NCI-H1105 treated with DMSO at 0.1 percent for 48 hours (cell line): Measurements from ENCODE around the gene TRIP10.
"Not testable (repeated sequence)": the region's sequence is repeated elsewhere in the genome, so short reads cannot be mapped to it uniquely, and the experiment has no call there.

Experiments
- DNase-seq: peaks from one replicate; lab custom pipeline; 2025; lab: John Stamatoyannopoulos, UW

Gene TRIP10

DNA sequence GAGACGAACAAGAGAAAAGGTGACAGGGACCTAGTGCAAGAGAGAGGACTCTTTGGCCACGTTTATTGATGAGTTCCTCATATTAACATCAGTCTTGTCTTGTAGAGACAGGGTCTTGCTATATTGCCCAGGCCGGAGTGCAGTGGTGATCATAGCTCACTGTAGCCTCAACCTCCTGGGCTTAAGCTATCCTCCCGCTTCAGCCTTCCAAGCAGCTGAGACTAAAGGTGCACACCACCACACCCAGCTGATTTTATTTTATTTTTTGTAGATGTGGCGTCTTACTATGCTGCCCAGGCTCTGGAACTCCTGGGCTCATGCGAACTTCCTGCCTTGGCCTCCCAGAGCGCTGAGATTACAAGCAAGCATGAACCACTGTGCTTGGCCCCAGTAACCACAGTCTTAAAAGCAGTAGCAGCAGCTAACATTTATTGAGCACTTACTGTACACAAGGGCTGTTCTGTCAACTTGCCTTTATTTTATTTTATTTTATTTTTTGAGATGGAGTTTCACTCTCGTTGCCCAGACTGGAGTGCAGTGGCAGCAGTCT is 28.8 kb downstream of the TRIP10 start:
- DNase-seq, result no peak

DNA sequence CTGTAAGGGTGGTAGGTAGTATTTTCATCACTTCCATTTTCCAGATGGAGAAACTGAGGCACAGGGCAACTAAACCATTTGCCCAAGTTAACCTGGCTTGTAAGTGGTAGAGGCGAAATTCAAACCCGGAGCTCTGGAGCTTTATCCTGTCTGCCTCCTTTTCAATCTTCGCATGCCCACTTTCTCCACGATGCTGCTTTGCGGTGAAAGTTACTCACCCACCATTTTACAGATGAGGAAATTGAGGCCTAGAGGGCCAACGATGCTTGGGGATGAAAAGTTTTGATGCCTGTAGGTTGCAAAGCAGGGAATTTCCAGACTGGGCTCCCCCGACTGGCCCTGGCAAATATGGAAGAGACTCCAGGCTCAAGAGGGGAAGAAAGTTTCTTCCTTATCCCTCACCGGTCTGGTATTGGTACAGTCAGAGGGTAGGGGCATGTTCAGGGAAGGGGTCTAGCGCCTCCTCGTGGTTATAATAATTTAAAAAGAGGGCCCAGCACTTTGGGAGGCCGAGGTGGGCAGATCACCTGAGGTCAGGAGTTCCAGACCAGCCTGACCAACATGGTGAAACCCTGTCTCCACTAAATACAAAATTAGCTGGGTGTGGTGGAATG is 29.6 kb downstream of the TRIP10 start:
- DNase-seq, result no peak

DNA sequence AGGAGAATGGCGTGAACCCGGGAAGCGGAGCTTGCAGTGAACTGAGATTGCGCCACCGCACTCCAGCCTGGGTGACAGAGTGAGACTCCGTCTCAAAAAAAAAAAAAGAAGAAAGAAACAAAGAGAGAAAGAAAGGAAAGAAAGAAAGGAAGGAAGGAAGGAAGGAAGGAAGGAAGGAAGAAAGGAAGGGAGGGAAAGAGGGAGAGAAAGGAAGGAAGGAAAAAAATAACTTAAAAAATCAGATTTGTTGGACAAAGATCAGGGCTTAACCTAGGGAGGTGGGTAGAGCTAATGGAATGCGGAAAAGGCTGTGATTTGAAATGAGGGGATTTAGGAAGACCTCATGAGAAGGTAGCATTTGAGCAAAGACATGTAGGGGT is 32.2 kb downstream of the TRIP10 start:
- DNase-seq, result not testable (repeated sequence)

DNA sequence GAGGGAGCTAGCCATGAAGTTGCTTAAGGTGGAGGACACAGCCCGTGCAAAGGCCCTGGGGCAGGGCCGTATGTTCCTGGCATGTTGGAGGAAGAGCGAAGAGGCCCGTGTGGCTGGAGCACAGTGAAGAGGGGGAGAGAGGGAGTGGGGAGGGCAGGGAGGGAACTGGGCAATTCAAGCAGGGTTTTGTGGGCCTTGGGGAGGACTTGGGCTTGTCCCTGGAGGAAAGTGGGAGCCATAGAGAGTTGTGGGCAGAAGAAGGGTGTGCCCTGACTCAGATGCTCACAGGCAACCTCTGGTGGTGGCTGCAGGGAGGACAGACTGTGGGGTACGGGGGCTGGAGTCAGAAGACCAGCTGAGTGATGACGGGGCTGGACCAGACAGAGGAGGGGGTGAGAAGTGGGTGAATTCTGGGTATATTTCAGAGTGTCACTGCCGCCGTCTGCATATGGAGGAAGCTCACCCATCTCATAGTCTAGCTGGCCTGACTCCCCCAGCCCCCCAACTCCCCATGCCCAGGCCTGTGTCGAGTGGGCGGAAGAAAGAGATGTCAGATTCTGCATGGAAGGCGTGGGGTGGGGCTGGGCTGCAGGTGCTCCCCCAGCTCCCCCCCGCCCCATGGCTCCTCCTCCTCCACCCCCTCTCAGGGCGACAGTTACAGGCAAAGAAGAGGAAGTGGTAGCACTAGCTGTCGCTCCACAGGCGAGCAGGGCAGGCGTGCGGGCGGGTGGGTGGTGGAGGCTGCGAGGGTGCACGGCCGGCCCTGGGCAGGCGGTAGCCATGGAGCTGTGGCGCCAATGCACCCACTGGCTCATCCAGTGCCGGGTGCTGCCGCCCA is 32.8 kb downstream of the TRIP10 start, which contains the start of gene VAV1:
VAV1 (plus strand) TSS at position 681 of the 838 bp plus-strand sequence; CDS start at position 781, 100 bp downstream.
- DNase-seq, result no peak

DNA sequence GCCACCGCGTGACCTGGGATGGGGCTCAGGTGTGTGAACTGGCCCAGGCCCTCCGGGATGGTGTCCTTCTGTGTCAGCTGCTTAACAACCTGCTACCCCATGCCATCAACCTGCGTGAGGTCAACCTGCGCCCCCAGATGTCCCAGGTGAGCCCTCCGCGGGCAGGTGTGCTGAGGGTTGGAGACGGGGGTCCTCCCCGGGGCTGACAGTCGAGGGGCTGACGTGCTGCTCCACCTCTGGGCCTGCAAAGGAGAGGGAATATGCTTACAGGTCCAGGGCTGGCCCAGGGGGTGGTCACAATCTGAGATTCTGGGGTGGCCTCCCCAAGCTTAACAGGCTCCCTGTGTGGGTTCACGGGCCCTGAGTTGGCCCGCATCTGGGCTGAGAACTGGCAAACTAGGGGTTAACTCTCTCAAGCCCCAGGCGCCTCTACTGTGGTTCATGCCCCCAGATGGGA is 33.4 kb downstream of the TRIP10 start:
- no peak for DNase-seq

DNA sequence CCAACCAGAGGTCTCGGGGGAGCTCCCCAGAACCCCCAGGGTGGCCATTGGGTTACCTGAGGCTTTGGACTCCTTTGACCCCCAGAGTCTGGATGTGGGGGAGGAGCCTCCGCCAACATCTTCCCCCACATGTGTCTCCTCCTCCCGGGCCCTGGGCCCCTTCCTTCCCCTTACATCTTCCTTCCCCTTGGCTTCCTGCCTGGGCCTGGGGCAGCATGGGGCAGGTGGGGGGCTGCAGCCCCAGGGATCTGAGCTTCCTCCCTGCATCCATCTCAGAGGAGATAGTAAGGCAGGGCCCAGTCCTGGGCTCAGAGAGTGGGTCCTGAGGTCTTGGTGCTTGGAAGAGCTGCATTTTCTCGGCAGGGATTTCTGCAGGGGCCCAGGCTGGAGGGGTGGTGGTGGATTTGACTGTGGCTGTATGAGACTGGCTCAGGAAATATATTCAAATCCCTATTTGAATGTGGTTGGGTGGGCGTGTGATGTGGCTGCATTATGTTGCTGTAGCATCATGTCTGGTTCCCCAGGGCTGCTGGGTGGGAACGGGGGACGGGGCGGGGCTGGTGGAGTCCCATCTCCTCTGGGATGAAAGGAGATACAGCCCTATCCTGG is 33.9 kb downstream of the TRIP10 start:
- DNase-seq, result no peak

DNA sequence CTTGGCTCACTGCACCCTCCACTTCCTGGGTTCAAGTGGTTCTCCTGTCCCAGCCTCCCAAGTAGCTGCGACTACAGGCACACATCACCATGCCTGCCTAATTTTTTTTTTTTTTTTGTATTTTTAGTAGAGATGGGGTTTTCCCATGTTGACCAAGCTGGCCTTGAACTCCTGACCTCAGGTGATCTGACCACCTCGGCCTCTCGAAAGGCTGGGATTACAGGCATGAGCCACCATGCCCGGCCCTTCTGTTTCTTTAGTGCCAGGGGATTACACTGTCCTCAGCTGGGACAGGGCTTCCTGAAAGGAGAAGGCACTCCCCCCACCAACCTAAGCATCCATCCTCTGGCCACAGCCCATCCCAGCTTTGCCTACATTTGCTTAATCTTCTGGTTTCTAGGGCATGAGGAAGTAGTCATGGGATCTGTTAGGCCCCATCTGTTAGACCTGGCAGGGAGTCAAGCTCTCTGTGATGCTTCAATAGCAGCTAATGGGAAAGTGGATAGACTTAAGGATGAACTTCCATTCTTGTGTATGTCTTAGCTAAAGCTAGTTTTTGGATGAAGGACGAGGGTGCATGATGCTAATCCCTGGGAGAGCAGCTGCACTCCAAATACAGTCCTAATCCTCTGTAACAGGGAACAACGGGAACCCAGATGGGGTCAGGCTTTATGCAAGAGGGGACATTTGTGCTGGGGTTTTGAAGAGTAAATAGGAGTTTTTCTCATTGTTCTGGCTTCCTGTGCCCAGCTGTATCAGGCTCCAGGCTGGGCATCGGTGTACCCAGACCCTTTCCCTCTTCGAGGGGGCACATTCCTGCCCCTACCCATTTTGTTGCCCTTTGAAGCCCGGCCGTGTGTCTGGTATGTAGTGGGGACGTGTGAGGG is 35.6 kb downstream of the TRIP10 start:
- no peak for DNase-seq

DNA sequence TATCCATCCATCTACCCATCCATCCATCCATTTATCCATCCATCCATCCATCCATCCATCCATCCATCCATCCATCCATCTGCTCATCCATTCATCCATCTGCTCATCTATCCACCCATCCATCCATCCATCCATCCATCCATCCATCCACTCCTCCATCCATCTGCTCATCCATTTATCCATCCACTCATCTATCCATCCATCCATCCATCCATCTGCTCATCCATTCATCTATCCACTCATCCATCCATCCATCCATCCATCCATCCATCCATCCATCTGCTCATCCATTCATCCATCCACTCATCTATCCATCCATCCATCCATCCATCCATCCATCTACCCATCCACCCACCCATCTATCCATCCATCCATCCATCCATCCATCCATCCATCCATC is 36.6 kb downstream of the TRIP10 start:
- DNase-seq, result not testable (repeated sequence)

DNA sequence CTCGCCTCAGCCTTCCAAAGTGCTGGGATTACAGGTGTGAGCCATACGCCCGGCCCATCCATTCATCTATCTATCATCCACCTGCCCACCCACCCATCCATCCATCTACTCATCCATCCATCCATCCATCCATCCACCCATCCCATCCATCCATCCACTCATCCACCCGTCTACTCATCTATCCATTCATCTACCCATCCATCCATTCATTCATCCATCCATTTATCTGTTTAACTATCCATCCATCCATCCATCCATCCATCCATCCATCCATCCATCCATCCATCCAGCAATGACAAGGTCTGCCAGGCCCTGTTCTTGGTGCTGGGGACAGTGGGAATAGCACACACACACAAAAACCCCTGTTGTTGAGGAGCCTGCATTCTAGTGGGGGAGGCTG is 37.5 kb downstream of the TRIP10 start:
- DNase-seq, result no peak

DNA sequence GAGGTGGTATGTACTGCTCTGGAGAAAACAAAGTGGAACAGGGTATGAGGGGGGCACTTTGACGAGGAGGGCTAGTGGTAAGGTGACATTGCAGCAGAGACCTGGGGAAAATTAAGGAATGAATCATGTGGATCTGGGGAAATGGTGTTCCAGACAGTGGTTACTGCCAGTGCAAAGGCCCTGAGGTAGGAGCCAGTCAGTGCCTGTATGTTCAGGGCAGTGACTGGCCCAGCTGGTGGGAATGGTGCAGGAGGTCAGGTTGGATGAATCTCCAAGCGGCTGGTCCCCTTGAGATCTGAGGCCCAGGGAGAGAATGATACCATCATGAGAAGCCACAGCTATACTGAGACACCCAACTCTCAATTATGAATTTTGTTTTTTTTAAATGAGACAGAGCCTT is 38.0 kb downstream of the TRIP10 start:
- no peak for DNase-seq

DNA sequence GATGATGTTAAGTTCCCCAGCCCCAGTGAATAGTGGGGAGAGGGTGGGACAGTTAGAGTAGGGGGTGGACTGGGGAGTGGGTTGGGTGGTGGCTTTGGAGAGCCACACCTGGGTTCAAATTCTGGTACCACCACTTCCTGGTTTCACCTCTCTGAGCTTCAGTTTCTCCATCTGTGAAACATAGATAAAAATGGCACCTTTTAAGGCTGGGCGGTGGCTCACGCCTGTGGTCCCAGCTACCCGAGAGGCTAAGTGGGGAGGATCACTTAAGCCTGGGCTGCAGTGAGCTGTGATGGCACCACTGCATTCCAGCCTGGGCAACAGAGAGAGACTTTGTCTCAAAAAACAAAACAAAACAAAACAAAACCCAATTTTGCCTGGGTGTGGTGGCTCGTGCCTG is 38.9 kb downstream of the TRIP10 start:
- no peak for DNase-seq

DNA sequence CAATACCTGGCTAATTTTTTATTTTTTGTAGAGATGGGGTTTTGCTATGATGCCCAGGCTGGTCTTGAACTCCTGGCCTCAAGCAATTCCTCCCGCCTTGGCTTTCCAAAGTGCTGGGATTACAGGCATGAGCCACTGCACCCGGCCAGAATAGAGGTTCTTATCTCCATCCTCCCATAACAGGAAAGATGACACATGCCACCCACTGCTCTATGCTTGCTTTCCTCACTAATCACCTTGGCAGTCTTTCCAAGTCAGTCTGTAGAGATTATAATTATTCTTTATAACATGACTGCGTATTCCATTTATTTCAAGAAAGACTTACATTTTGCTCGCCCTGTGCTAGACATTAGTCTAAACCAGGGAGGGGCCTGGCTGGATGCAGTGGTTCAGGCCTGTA is 39.7 kb downstream of the TRIP10 start:
- DNase-seq, result no peak

DNA sequence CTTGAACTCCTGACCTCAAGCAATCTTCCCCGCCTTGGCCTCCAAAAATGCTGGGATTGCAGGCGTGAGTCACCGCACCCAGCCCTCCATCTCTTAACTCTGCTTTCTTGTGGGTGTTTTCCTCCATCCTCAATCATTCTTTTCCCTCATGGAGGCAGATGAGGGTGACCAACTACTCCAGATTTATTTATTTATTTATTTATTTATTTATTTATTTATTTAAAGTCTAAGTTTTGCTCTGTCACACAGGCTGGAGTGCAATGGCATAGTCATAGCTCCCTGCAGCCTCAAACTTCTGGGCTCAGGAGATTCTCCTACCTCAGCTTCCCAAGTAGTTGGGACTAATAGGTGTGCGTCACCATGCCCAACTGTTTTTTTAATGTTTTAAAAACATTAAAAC is 47.9 kb downstream of the TRIP10 start:
- no peak for DNase-seq

DNA sequence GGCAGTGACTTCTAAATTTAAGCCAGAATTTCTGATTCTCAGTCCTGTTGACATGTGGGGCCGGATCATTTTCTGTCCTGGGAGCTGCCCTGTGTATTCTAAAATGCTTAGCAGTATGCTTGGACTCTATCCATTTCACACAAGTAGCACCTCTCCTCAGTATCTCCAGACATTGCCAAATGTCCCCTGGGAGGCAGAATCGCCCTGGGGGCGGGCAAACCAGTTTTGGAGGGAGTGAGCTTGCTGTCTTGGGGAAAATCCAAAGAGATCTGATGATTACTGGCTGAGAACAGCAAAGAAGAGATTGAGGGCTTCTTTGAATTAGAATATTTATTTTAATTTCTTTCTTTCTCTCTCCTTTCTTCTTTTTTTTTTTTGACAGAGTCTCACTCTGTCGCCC is 49.4 kb downstream of the TRIP10 start:
- DNase-seq, result no peak

DNA sequence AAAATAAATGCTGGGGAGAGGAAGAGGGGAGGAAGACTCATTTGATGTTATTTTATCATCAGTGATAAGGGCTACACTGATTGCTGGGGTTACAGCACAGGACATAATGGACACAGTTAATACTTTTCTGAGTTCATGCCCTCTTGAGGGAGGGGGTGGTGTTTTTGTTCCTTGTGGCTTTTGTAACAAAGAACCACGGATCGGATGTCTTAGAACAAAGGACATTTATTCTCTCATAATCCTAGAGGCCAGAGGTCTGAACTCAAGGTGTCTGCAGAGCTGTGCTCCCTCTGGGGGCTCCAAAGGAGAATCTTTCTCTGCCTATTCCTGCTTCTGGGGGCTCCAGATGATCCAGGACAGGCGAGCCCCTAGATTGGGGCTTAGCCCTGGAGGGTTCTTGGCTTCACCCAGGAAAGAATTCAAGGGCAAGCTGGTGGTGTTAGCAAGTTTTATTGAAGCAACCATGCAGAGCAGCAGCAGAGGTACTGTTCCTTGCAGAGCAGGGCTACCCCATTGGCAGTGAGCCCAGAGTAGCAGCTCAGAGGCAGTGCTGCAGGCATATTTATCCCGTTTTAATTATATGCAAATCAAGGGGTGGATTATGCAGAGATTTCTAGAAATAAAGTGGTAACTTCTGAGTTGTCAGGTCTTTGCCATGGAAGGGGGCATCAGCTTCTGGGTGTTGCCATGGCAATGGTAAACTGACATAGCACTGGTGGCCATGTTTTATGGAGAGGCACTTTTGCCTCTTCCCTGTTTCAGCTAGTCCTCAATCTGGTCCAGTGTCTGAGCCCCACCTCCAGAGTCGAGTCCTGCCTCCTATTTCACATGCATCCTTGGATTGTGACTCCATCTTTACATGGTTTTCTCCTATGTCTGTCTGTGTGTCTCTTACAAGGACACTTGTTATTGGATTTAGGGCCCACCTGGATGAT is 51.0 kb downstream of the TRIP10 start:
- DNase-seq, result no peak

DNA sequence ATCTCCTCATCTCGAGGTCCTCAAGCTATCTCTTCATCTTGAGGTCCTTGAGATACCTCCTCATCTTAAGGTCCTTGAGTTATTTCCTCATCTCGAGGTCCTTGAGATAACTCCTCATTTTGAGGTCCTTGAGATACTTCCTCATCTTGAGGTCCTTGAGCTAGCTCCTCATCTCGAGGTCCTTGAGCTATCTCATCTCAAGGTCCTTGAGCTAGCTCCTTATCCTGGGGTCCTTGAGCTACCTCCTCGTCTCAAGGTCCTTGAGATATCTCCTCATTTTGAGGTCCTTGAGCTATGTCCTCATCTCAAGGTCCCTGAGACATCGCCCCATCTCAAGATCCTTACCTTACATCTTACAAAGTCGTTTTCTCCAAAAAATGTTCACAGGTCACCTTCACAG is 51.8 kb downstream of the TRIP10 start:
- DNase-seq, result no peak

DNA sequence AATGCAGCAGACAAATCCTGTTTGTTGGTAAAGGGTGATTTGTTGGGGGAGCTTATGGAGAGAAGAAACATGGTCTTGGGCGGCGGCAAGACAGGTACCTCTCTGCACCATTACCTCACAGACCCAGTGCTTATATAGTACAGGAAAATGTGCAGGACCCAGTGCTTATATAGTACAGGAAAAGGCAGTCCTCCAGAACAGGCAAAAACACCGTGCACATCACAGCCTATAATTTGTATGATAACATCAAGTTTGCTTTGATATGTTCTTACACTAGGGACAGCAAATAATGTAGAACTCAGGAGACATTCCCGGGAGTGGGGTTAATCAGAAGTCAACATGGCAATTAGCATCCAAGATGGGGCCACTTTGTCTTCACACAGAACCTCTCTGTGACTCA is 53.9 kb downstream of the TRIP10 start:
- no peak for DNase-seq

DNA sequence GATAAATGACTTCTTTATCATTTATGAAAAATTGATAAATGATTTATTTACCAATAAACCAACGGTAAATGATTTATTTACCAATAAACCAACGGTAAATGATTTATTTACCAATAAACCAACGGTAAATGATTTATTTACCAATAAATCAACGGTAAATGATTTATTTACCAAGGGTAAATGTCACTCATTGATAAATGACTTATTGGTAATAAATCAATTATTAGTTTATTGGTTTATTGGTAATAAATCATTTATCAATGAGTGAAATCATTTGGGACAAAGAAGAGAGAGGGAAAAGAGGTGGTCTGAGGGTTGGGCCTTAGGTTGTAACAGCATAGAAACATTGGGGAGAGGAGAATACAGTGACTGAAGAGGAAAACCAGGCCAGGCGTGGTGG is 54.5 kb downstream of the TRIP10 start:
- DNase-seq, result no peak

DNA sequence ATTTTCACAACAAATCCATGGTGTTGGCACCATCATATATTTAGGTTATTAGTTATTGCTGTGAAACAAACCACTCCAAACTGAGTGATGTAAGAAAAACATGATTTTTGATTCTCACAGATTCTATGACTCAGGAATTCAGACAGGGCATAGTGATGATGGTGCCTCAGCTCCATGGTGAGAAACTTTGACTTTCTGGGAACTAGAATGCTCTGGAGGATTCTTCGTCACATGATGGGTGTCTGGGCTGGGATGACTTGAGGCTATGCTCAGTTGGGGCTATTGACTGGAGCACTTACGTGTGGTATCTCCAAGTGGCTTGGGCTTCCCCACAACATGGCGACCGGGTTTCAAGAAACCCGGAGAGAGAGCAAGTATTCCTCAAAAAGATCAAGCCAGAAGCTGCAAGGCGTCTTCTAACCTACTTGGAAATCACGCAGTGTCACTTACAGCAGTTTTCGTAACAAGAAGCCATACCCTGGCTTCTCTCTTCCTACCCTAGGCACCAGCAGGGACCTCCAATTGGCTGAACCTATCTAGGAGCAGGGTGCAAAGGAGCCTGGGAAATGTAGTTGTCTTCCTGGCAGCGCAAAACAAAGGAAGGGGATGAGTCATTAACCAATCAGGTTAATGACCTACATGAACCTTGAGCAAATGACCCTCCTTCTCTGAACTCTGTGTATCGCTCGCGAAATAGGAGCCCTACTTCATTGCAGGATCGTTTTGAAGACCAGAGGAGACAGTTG is 55.4 kb downstream of the TRIP10 start:
- no peak for DNase-seq

DNA sequence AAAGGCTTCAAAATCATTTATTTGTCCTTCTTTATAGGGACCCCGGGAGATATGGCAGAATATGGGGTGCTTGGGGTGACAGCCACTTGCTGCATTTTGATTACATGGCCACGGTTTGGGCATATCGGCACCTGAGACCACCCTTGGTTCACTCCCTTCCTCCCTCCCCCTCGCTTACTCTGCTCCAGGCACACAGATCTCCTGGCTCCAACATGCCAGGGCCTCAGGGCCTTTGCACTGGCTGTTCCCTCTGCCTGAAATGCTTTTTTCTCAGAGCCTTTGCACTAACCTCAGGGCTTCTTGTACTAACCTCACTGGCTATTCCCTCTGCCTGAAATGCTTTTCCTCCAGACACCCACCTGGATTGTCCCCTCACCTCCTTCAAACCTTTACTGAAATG is 56.8 kb downstream of the TRIP10 start:
- no peak for DNase-seq
